HG03175 (cell line): ENCODE results near the gene ANKFN1.
"Not testable (repeated sequence)": the region's sequence is repeated elsewhere in the genome, so short reads cannot be mapped to it uniquely, and the experiment has no call there.

ENCODE experiments used
- ATAC-seq: cut with Tn5 transposase; IDR thresholded peaks from one replicate; pipeline ENCODE4 v1.9.1; 2021; ENCODE audit warnings: mild to moderate bottlenecking, moderate library complexity; ENCODE audit not compliant: unreplicated experiment

The ANKFN1 gene

DNA sequence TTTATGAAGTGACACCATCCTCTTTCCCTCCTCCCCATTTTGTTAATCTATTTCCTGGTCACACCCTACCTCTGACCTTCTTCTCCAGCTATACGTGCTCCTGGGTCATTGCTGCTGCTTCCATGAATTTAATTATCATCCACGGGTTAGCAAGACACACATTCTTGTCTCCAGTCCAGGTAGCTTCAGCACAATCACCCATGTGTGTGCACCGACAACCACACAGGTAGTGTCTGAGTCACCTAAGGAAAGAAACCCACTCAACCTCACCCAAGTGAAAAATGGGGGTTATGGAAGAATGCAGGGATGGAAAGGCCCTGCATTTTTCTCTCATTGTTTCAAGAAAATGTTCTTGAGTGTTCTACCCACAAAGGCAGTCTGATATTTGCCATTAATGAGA, 135.5 kb downstream of the ANKFN1 start:
- not testable (repeated sequence) for ATAC-seq

DNA sequence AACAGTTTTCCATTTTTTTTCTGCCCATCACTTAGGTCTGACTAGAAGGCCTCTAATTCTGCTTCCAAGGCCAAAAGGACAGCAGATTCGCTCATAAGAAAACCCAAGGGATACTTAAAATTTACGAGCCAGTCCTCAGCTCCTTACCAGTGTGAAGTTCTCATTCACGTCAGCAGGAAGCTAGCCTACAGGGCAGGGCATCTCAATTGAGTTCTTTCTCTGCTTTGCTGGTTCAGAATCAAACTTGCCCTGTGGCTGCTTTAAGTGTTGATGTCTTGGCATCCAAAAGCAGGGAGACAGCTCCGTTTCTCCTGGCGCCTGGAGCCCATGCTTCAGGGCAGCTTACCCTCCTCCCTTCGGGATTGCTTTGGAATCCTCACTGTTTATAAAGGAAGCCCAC, 136.0 kb downstream of the ANKFN1 start:
- ATAC-seq: no peak

DNA sequence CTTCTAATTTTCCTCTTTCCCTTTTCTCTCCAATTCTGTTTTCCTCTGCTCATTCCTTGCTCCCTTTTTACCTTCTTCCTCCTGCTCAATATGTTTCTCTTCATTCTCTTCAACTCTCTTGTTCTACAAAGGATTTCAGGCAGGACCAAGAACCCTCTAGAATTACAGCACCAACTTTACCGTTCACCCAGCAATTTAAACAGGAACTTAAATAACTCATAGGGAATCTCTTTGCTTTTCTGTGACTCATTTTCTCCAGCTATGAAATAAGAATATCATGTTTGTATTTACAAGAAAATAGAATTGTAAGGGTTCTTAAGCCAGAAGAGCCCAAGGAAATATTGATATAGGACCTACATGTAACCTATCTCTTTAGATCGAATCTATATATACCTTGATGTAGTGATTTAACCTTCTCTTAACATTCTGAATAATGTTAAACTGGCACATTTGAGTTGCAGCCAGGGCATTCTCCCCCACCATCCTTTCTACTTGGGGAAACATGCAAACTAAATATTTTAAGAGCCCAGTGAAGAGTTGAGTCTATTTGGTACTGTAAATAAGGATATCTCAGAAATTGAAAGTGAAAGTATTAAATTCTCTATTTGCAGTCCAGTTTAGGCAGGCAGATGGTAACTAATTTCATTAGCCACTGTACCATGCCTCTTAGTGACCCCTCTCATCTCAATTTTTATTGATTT, 137.0 kb downstream of the ANKFN1 start:
- no peak for ATAC-seq

DNA sequence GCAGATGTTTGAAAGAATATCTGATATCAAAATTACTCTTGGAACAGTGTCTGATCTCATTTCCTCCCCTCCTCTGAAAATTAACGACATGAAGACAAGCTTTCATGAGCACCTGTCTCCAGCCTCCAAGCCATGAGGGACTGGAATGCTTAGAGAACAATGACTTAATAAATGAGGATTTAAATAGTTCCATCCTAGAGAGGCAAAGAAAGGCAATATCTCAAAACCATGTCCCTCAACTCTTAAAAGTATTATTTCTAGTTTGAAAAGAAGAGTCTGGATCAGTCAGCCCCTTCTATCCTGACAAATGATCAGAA, 137.5 kb downstream of the ANKFN1 start:
- no peak for ATAC-seq

DNA sequence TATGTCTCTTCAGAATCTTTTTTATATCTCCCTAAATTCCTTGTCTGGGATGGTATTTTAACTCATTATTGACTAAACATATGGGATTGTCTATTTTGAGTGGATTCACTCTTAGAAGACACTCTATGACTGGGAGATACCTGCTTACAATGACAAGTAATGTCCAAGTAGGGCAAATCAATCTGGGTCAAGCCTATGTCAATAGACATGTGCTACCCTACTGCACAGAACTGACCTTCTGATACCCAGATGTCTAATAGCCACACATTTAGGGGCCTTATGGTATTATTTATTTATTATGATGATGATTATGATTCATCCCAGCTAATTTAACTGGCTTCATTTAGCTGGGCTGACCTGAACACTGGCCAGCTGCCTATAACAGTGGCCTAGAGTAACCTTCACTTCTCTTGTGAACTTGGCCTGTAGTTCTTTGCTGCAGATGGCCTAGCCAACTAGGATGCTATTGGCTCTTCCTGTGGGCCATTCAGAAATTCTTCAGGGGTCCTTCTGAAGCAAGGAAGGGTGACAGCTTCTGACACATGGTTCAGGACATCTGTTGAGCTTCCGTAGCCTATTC, 138.0 kb downstream of the ANKFN1 start:
- ATAC-seq: no peak

DNA sequence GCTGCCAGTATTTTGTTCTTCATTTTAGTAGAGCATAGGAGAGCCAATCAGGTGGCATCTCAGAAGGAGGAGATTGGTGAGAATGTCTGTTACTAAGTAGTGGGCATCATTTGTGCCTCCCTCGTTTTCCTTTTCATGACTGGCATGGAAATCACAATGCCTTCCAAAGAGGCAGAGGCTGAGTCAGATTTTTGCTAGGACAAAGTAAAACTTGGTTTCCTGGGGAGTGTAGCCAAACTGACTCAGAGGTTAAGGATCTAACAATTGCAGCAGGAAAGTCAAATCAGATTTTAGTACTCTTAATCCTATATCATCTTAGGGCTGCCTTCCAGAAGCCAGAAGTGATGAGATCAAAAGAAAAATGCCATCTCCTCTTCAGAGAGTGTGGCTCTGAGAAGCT, 138.7 kb downstream of the ANKFN1 start:
- ATAC-seq: no peak

DNA sequence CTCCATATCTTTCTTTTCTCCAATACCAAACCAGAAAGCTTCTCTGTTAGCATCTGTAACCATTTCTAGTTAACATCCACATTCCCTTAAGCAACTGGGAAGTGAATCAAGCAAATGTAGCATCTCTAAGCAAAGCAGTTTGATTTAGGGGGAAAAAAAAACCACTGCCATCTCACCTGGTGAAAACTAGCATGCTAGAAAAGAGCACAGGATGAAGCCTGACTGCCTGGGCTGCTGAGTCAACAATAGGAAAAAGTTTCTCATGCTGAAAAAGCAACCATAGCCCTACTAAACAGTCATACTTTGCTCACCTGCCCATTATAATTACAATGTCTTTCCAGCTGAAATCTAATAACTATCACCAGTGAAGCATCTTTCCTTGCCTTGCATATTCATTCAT, 139.3 kb downstream of the ANKFN1 start:
- no peak for ATAC-seq

DNA sequence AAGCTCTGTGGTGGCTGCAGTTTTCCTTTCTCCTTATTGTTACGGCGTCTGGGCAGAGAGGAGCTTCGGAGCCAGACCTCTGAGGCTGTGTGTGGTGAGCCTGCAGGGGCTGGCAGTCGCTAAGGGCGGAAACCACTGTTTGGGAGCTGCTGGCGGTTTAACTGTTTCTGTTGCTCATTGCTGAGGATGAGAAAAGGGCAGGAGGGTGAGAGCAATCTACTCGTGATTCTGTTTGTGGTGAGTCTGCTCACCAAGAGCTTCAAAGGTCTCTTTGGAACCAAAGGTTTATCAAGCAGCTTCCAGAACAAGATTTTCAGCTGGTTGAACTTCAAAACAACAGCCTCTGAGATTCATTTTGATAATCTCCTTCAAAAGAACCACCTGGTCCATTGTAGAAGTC, 143.9 kb downstream of the ANKFN1 start:
- no peak for ATAC-seq

DNA sequence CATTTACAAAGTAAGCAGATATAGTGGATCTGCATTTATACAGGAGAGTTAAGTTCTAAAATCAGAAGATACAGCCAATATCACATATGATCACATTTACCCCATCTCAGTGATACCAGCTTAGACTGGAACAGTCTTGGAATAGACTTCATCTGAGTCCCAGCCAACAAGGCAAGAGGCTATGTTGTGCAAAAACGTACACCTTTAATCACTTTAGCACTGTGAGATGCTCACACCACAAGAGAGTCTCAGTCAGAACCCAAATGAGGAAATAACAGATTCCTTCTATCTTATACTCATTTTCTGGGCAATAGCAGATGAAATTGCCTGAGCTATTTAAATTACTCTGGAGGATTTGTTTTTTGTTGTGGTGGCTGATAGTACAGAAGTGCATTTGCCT, 145.6 kb downstream of the ANKFN1 start:
- no peak for ATAC-seq

DNA sequence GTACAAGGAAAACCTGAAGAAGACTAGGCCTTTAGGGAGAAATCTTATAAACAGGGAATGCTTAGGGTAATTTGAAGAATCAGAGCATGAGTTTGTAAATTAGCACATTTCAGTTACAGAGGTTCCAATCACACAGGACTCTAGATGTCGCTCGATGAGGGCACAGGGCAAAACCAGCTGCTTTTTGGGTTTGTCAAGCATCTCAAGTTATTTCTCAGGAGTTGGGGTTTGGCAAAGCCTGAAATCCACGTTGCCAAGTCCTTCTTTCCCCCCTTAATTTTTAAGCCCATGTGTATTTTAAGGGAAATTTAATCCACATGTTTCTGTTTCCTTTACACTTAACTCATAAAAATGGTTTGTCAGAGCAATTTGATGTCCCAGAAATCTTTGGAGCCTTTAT, 146.9 kb downstream of the ANKFN1 start:
- no peak for ATAC-seq

DNA sequence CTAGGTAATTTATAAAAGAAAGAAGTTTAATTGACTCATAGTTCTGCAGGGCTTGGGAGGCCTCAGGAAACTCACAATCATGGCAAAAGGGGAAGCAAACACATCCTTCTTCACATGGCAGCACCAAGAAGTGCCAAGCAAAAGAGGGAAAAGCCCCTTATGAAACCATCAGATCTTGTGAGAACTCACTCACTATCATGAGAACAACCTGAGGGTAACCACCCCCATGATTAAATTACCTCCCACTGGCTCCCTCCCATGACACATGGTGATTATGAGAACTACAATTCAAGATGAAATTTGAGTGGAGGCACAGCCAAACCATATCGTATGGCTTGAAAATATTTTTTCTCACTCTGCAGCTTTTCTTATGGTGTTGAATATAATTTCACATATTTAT, 151.7 kb downstream of the ANKFN1 start:
- ATAC-seq: no peak

DNA sequence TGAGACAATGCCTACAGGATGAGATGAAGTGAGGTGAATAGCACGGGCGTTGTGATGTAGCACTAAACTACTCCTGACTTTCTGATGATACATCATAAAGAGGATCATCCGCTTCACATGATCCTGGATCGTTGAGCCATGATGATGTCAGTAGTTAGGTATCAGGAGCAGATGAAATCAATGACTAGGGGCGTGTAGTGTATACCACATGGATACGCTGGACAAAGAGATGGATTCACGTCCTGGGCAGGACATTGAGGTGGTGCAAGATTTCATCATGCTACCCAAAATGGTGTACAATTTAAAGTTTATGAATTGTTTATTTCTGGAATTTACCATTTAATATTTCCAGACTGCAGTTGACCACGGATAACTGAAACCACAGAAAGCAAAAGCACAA, 156.6 kb downstream of the ANKFN1 start:
- ATAC-seq: no peak

DNA sequence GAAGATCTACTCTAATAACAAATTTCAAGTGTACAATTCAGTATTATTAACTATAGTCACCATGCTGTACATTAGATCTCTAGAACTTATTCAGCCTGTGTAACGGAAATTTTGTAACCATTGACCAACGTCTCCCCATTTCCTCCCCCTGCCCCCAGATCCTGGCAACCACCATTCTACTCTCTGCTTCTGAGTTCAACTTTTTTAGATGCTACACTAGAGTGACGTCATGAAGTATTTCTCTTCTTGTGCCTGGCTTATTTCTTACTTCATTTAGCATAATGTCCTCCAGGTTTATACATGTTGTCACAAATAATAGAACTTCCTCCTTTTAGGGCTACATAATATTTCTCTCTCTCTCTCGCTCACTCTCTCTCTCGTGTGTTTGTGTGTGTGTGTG, 157.5 kb downstream of the ANKFN1 start:
- no peak for ATAC-seq

DNA sequence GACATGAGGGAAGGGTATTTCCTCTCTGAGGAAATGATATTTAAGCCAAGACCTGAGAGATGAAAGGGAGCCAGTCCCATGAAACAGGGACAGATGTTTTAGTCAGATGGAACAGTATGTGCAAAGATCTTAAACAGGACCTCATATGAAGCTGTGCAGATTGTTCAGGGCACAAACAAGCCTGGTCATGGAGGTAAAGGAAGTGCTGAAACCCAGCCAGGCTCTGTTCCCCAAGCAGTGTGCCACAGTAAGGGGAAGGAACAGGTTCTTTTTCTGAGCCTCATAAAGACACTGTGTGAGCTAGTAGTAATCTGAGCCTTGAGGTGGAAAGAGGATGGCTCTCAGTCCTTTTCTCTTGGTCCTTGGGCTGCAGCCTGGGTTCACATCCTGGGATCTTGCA, 159.9 kb downstream of the ANKFN1 start:
- ATAC-seq: no peak

DNA sequence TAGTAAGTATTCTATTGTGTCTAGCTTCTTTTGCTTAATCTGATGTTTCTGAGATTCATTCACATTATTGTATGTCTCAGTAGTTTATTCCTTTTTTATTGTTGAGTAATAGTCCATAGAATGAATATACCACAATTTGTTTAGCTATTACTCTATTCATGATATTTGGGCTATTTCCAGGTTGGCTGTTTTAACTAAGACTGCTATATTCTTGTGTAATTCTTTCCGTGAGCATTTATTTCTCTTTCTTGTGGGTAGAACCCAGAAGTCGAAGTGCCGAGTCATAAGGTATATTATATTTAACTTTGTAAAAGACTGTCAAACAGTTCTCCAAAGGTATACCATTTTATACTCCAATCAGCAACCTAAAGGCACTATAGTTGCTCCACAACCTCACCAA, 160.8 kb downstream of the ANKFN1 start:
- ATAC-seq: no peak

DNA sequence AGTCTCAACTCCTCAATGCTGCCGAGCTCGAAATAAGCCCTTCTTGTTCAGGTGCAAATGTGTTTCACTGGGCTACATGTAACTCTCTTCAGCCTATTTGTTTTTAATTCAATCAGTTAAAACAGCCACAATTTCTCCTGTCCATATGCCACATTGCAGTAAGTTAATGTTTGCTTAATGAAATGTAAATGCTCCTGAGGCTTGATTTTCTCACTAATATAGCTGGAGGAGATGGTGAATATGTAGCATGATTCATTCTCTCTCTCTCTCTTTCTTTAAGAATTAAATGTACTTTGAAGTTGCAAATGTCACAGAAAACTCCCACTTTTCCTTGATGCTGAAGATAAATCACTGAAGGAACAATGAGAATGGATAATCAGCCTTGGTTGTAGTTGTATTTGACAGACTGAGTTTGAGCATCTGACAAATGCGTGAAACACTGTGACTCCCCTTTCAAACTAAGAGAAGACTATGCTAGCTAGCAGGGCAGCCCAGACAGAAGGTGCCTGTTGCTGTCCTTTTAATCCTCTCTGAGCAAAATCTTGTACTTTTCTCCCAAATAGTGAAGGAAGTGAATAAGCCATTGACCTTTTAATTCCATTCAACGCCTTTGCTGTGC, 161.8 kb downstream of the ANKFN1 start:
- no peak for ATAC-seq

DNA sequence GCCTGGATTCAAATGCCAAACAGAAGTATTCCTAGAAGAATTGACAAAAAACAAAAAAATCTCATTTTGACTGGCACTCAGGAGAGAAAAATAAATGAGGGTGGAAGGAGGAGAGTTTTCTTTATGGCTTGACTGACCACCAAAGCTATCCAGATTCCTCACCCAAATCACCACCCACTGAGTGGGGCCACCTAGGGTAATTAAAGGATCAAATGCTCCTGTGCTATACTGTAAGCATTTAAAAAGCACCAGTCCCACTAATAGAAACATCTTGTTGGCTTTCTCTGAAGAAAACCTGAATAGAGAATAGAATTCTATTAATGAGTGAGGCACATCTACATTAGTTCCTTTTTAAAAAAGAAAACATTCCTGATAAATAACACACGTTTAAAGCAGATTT, 163.3 kb downstream of the ANKFN1 start:
- ATAC-seq: no peak

DNA sequence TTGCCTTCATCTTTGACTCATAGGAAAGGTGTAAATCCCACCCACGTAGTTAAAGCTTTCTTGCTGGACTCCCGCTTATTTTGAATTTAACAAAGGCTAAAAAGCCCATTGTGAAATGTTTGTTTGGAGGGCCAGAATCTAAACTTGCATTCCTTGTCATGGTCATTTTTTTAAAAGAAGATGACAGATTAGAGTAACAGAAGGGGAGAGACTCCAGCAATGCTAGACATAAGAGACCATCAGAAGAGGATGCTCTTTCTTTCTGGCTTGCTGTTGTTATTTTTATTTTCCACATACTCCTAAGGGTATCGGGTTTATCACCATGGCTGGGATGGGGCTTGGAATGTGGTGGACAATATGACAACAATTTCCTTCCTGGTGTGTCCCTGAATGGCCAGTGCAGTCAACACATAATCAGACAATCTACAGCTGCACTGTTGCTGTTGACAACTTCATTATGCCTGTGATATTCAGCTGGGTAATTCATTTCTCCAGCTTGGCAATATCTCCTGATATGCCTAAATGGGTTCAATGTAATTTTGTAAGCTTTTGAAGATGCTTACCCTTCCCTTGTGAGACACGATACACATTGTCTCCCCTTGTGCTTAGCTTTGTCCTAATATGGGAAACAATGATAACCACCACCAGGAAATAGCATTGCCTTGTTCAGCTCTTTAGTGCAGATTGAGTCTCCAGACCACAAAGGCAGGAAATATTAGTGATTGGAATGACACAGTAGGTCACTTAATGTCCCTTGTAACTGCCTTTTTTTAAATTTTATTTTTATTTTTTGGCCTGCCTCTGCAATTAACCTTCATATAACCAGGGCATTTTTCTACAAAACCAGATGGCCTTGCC, 164.3 kb downstream of the ANKFN1 start:
- no peak for ATAC-seq

DNA sequence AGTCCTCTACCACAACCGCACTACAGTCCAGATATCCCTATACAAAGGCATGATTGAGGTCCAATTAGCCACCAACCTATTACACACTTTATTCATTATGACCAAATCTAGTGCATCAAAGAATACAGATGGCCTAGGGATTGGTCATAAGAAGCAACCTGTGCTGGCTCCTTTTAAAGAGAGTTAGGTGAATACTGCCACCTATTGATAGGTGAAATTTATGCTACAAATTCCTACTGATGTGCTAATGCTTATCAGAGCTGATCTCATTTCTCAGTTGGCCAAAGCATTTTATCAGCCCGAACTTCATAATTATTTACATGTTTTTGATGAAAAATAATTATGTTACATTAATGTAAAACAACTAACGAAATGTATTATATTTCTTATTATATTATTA, 166.3 kb downstream of the ANKFN1 start:
- ATAC-seq: peak; percentile 76

DNA sequence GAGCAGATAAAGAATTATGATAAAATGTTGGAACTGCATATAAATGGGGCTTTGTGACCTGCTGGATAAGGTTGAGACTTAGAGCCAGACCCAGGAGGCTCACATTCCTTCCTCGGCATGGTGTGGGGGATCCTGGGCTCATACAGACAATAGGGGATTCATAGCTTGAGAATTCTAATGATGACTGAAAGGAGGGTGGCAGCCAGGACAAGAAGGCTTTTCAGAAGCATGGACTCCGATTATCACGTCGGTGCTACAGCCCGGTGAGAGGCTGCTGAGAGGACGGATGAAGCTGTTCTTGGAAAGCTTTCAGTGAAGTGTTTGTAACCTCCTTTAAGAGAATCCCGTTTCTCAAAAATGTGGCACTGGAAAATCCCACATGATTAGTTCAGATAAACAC, 167.2 kb downstream of the ANKFN1 start:
- no peak for ATAC-seq

DNA sequence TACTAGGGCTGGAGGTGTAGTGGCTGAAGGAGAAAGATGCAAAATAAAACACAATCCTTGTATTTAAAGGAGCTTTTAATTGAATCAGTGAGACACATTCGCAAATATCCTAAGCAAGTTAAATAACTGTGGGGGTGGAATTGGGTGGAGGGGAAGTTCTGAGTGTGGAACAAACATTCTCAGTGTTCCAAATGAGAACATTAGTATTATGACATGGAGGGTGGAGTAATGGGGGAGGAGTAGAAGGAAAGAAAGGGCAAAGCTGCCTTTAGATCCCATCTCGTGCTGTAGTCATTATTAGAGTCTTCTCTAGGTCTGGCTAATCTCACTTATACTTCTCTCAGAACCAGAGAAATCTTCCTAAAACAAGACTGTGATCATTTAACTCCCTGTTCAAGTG, 169.7 kb downstream of the ANKFN1 start:
- ATAC-seq: no peak

DNA sequence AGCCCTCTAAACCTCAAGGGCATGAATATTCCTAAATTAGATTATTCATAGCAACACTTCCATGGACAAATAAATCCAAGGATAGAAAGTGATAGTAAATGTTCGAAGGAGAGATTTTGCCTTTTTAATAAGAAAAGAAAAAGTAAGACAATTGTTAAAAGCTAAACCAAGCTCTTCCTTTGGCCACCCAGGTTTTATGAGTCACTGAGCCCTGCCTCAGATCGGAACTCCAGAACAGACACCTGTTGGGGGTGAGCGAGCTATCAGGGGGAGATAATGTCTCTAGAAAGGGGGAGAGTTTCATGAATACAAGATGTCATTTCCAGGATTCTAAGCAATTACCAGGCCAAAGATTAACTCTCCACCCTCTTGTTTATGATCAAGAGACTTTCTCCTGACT, 171.4 kb downstream of the ANKFN1 start:
- no peak for ATAC-seq
